Glomerular visceral epithelial cell (primary cell): ENCODE results near the gene FOXL1.

Source experiments
- DNase-seq: peaks from one replicate; pipeline ENCODE4 v3.0.0-alpha.2; 2016; ENCODE audit errors: extremely low spot score

FOXL1 gene

DNA sequence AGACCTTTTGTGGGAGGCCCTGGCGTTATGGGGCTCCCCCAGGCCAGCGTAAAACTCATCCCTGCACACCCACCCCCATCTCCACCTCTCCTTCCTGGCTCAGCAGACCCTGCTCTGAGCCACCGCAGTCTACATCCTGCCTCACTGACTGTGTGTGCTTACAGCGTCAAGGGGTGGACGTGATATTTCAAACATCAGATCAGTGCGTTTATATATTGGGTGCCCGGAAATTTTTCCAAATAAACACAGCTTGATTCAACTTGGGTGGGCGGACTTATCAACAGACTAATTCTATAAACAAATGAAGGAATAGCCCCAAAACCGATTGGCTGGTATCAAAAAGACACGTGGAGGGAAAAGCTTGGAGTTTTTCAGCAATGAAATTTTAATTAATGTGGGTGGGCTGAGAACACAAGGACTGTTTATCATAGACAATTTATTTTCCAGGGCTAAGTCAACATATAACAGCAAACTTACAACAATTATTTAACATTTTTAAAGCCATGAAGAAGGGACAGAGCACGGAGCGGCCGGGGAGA is at the start of gene FOXL1:
TSS of gene FOXL1 (plus strand) at position 489 of the 539 bp plus-strand sequence. CDS start 175 bp downstream, outside the sequence.
- no peak for DNase-seq

- peak; percentile 22 for DNase-seq
Measured at GRCh38 chr16:86529160-86529559, 49.2 kb upstream of the FOXL1 start.

DNA sequence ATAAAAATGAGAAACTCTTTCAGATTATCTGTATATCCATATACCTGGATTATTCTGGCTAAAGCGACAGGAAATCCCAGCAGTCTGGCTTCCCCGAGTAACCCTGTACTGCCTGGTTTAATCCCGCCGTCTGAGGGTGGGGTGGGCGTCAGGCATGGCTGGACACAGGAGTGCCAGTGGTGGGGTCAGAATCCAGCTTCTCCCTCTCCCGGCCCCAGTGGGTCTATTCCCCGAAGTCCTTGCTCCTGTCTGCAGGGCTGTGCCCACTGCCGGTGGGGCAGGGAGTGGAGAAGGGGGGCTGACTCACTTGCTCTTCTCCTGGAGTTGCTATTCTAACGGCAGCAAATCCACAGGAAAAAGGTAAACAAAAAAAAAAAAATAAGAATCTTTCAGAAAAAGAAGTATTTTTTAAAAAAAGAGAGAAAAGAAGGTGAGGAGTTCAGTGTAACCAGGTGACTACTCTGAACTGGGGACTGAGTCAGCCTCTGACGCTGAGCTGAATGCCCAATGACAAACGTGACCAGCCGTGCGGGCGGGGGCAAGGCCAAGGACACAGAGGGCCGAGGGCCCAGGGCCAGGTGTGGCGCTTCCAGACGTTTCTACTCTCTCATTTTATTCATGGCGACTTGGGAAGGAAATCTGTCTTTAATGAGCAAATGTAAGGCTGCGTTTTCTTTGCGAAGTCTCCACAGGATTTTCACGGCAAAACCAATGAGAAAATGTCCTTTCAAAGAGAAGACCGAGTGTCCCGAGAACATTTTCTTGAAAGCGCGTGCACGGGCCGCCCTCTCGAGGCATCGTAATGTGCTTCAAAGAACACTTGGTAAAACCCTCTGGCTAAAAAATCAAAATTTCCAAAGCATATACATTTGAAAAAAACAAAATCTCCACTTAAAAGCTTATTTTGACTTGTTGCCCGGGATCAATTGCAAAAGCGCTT is 47.8 kb upstream of the FOXL1 start:
- DNase-seq, result no peak

GRCh38 chr16:86531191-86531545 is 47.2 kb upstream of the FOXL1 start:
- DNase-seq, result no peak

GRCh38 chr16:86531641-86532525 is 46.5 kb upstream of the FOXL1 start:
- no peak for DNase-seq

DNA sequence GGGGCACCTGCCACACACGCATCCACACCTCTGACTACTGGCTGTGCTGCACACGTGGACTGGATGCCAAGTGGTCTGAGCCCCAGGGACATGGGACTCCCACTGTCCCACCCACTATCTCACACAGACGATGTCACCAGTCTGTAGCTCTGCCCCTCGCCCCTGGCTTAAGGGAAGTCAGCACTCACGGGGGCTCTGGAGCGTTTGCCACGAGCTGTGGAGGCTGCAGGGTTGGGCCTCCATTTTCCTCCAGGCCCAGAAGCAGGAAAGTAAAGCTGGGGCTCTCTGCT is 45.9 kb upstream of the FOXL1 start:
- DNase-seq, result no peak

GRCh38 chr16:86533076-86533475 is 45.3 kb upstream of the FOXL1 start:
- no peak for DNase-seq

DNA sequence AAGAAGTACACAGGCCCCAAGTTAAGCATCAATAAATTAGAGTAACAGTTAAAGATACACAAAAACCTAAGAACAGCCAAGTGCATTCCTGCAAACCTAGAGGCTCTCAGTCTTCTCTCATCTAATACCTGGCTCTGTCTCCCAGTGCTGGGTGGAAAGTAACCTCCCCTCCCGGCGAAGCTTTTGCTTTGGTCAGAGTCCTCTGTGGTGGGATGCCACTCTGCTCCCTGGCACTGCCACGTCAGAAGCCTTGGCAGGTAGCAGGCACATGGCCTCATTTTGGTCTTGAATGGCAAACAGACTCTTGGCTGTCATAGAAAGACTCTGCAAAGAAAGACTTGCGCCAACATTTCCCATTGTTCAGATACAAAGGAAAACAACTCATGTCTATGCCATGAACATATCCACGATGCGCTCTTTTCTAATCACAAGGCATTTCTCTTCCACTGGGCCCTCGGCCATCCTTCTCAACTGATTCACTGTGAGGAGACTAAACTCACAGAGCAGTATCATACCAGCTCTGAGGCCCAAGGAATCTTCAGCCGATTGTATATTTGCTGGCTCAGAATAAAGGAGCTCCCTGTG is 44.5 kb upstream of the FOXL1 start:
- DNase-seq, result no peak

GRCh38 chr16:86534779-86535615 is 43.4 kb upstream of the FOXL1 start:
- no peak for DNase-seq

- DNase-seq, result no peak
Measured at GRCh38 chr16:86536621-86537020, 41.7 kb upstream of the FOXL1 start.

GRCh38 chr16:86537486-86537885 is 40.9 kb upstream of the FOXL1 start:
- DNase-seq, result no peak

DNA sequence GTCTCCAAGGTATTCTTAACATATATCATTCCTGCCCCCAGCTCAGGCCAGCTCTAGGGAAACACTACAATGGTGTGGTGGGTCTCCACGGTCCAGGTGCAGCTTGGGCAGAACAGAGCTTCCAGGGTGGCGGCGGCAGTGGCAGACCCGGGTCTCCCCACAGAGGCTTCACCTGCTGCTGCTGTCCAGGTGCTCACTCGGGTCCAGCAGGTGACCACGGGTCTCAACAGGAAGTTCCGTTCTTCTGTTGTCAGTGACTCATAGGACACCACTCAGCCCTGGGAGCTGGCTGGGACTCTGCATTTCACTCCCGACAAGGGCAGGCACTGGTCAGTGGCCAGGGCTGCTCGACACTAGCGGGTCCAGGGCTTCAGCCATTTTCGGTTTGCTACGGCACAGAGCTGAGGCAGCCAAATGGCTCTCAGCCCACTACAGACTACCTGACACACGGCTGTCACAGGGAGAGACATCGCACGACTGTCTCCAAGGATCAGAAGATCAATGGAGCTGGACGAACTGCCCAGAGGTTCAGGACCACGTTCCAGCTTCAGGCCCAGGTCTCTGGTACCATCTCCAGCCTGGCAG is 40.1 kb upstream of the FOXL1 start:
- DNase-seq, result no peak

DNA sequence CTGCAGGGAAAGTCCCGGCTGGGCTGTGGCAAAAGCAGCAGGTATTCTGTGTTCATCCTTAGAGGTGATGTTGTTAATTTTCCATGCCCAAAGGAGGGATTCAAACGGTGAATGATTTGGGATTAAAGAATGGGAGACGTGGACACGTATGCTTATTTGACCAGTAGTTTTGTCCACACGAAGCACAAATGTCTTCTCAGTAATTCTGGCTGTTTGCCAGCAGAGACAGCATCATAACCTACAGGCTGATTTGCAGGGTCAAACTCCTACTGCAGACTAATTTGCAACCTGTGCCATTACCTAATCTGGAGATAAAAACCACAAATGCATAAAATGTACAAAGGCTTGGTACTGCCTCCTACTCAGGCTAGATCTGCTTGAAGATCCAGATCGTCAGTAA is 37.5 kb upstream of the FOXL1 start:
- no peak for DNase-seq

GRCh38 chr16:86541560-86541959 is 36.8 kb upstream of the FOXL1 start:
- DNase-seq, result no peak

GRCh38 chr16:86542756-86543750 is 35.3 kb upstream of the FOXL1 start:
- DNase-seq, result no peak

GRCh38 chr16:86545481-86545880 is 32.9 kb upstream of the FOXL1 start:
- no peak for DNase-seq

DNA sequence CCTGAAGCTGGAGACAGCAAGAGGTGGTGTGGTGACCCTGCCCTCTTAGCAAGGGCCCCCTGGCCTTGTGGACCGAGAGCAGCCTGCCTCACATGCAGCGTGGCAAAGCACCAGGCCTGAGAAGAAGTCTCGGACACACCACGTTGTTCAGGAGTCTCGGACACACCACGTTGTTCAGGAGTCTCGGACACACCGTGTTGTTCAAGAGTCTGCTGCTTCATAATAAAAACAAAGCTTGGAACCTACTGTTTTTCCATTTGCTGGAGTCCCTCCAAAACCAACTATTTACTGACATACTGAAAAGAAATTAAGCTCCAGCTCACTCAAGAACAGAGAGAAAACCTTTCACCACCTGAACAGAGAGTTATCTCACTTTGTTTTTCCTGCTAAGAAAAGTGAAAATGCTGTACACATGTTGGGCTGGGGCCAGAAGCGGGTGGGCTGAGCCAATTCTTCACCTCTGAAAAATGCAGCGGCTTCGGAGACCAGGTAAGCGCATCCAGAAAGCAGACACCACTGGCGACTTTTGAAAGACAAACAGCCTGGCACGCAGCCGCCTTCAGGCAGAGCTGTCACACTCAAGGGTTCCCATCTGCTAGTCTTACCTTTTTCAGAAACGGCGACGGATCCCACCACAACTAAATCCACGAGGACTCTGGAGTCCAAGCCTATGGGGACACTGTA is 32.3 kb upstream of the FOXL1 start:
- no peak for DNase-seq

DNA sequence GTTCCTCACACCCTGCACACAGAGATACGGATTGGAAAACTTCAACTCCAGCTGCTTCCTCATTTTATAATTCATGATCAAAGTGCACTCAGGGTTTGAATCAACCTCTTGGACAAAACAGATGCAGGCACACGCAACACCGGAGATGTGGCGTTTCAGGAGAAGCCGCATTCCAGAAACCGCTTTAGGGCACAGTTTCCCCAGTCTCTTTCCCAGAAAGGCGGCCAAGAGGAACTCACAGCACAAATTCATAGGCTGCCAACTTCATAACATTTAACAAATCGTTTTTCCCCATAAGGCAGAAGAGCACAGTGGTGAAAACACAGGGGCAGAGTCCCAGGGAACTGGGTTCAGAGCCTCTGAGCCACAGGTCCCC is 31.7 kb upstream of the FOXL1 start:
- no peak for DNase-seq

GRCh38 chr16:86547286-86547685 is 31.1 kb upstream of the FOXL1 start:
- DNase-seq, result no peak
